ENCODE data around the gene KIRREL3. TPM values are rescaled to one million over a fixed set of nuclear protein-coding genes. Genes with fewer than 3 reads are reported as not detected.

Gene KIRREL3
- total and polyA plus RNA-seq, 2 of the 4 experiments (the other 2 are of a cell fraction), result 10.9 to 15.9 TPM

- TF ChIP-seq RCOR1 (IDR thresholded peaks at IDR 0.05; ENCODE audit: insufficient replicate concordance, low read length), result no peak
These were observed 510.5 kb downstream of the KIRREL3 start (continued) for GRCh38 chr11:126489836-126490660.

DNA sequence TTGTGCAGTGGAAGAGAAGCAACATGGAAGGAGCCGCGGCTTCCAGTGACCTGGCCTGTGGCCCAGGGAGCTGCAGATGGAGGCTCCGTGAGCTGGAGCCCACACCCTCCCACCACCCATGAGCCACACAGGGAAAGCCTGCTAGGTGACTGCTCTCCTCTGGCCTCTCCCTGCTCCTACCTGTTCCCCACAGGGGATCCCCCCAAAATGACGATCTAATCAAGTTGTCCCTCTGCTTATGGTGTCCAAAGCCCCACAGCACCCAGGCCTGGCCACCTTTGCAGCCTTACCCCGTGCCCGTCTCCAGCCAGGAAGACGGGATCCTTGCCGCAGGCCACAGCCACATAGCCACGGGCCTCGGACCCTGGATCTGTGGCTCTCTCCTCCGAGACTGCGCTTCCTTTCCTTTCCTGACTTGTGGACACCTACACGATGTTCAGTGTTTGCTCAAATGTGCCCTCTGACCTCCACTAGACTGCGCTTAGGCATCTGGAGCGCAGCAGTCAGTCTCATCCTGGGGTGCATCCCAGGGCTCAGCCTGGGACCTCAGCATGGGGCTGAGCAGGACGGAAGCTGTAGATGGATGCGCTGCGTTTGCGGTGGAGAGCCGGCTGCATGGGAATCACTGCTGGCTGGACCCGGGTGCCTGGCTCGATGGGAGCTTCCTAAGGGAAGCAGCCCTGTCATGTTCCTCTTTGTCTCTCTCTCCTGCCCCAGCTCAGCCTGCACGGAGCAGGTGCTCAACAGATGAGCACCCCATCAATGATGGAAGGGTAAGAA lies 511.8 kb downstream of the KIRREL3 start:
- 88% methylated on average over 5 of the region's 23 CpGs; no CpG with 5 or more reads in 1 of the 2 experiments for WGBS, 2 experiments (ENCODE audit: extremely low coverage in 2 of 2, insufficient read length in 1 of 2)

More for the DNA sequence above, 511.8 kb downstream of the KIRREL3 start:
- no peaks in the 10 kb centered on the region for H3K79me1 ChIP-seq (ENCODE audit: low read depth in 1 of 2, low read length in 2 of 2)
- TF ChIP-seq CEBPB (IDR thresholded peaks at IDR 0.05; ENCODE audit: low read depth, low read length) (no peak), SMC3 (IDR thresholded peaks at IDR 0.05; ENCODE audit: low read depth, low read length) (no peak), RFX5 (IDR thresholded peaks at IDR 0.05; ENCODE audit: low read depth, low read length) (no peak), CHD1 (IDR thresholded peaks at IDR 0.05; ENCODE audit: low read depth, low read length) (no peak), CTCF (conservative IDR thresholded peaks at IDR 0.05; ENCODE audit: low read depth, low read length) (no peak), MXI1 (IDR thresholded peaks at IDR 0.05; ENCODE audit: borderline replicate concordance, low read depth, low read length) (no peak)
- H2AK5ac ChIP-seq (ENCODE audit: low read depth, low read length), result no peak overlapping the region
- dilution Hi-C loops (cut with HindIII; ENCODE audit: low sequenced_read_pairs, unreplicated experiment), result no loop called here
- H3K14ac ChIP-seq (replicated peaks; ENCODE audit: low read depth, low read length), result no peak overlapping the region
- H2AK9ac ChIP-seq (replicated peaks; ENCODE audit: low read depth, low read length, poor library complexity), result no peak overlapping the region
- no peak overlapping the region for H4K8ac ChIP-seq (ENCODE audit: low read depth in 2 of 2, low read length in 2 of 2)
- H3K4me3 ChIP-seq (ENCODE audit: insufficient read depth, low read depth, low read length), result no peak overlapping the region
- DNase-seq (no peak), ATAC-seq (ENCODE audit: low read depth) (no peak)
- intact Hi-C loops (cut with micrococcal nuclease), result no loop called here
- no peak overlapping the region for H2BK120ac ChIP-seq (ENCODE audit: low read depth, low read length)
- no peak overlapping the region for H4K5ac ChIP-seq (ENCODE audit: low read depth, low read length)
- POLR2A ChIA-PET (ENCODE audit: unreplicated experiment), result no interaction called here
- peaks cover 13% of the 10 kb centered on the region for H3K4me1 ChIP-seq (ENCODE audit: control insufficient read depth, insufficient read depth, low read length)
- no peak overlapping the region for H3K18ac ChIP-seq (ENCODE audit: low read depth, low read length)
- H4K20me1 ChIP-seq (ENCODE audit: insufficient read depth, low read length), result no peaks in the 10 kb centered on the region
- H3K27ac ChIP-seq (ENCODE audit: insufficient read depth, low read length), result no peak overlapping the region
- H3K4ac ChIP-seq (ENCODE audit: low read depth, low read length), result no peak overlapping the region
- H2BK15ac ChIP-seq (ENCODE audit: low read depth, low read length), result no peak overlapping the region
- H3K4me2 ChIP-seq (ENCODE audit: low read depth, low read length), result no peak overlapping the region
- H3K9me3 ChIP-seq (ENCODE audit: control insufficient read depth, insufficient read depth, low read length), result no peaks in the 10 kb centered on the region
- no peak overlapping the region for H2BK20ac ChIP-seq (ENCODE audit: low read depth, low read length)
- H2BK5ac ChIP-seq (ENCODE audit: low read depth, low read length, poor library complexity, severe bottlenecking), result no peak overlapping the region
- H3K56ac ChIP-seq (ENCODE audit: extremely low read depth, insufficient read depth, low read length), result no peak overlapping the region
- H3K9me1 ChIP-seq (ENCODE audit: insufficient read depth, low read length), result peaks cover 11% of the 10 kb centered on the region; the same call in 1 of the 2 replicates
- no peak overlapping the region for H4K91ac ChIP-seq (ENCODE audit: insufficient read depth, low read depth, low read length)
- CTCF ChIA-PET, result interaction anchor here (2.4 kb wide), 1 partner anchor 9 kb away, joined by 11 read pairs; no protein-coding TSS in a partner anchor
- H3K23ac ChIP-seq (ENCODE audit: low read depth, low read length), result no peak overlapping the region
- H3K9ac ChIP-seq (ENCODE audit: low read depth, low read length), result no peak overlapping the region
- no peaks in the 10 kb centered on the region for H3K36me3 ChIP-seq (ENCODE audit: control insufficient read depth, insufficient read depth, low read length)
- H2AFZ ChIP-seq (replicated peaks; ENCODE audit: low read length, poor library complexity), result no peak overlapping the region
- in situ Hi-C loops (cut with MboI; ENCODE audit: low sequenced_read_pairs), result no loop called here
- no TSS peak for BruUV-seq (replicated peaks)
- no peaks in the 10 kb centered on the region for H3K27me3 ChIP-seq (ENCODE audit: control insufficient read depth, insufficient read depth, low read length)

Data from IMR-90 (cell line).